Measurements from ENCODE around the gene MBLAC1.
"Not testable (repeated sequence)": the region's sequence is repeated elsewhere in the genome, so short reads cannot be mapped to it uniquely, and the experiment has no call there.

The MBLAC1 gene

DNA sequence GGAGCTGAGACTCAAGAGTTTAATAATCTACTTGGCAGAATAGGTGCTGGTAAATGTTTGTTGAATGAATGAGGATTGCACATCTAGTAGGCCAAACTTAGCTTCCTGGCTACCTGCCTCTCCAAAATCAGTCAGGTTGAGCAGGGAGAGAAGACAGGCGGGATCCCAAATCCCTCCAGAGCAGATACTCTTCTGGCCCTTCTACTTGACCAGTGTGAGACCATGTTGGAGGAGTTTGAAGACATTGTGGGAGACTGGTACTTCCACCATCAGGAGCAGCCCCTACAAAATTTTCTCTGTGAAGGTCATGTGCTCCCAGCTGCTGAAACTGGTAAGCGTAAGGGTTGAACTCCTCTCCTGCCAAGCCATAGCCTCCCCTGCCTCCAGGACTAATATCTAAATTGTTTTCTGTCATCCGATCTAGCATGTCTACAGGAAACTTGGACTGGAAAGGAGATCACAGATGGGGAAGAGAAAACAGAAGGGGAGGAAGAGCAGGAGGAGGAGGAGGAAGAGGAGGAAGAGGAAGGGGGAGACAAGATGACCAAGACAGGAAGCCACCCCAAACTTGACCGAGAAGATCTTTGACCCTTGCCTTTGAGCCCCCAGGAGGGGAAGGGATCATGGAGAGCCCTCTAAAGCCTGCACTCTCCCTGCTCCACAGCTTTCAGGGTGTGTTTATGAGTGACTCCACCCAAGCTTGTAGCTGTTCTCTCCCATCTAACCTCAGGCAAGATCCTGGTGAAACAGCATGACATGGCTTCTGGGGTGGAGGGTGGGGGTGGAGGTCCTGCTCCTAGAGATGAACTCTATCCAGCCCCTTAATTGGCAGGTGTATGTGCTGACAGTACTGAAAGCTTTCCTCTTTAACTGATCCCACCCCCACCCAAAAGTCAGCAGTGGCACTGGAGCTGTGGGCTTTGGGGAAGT lies 2.2 kb upstream of the MBLAC1 start:
- no peak for DNase-seq

GRCh38 chr7:100126239-100126930 lies 382 bp upstream of the MBLAC1 start:
- no peak for DNase-seq

DNA sequence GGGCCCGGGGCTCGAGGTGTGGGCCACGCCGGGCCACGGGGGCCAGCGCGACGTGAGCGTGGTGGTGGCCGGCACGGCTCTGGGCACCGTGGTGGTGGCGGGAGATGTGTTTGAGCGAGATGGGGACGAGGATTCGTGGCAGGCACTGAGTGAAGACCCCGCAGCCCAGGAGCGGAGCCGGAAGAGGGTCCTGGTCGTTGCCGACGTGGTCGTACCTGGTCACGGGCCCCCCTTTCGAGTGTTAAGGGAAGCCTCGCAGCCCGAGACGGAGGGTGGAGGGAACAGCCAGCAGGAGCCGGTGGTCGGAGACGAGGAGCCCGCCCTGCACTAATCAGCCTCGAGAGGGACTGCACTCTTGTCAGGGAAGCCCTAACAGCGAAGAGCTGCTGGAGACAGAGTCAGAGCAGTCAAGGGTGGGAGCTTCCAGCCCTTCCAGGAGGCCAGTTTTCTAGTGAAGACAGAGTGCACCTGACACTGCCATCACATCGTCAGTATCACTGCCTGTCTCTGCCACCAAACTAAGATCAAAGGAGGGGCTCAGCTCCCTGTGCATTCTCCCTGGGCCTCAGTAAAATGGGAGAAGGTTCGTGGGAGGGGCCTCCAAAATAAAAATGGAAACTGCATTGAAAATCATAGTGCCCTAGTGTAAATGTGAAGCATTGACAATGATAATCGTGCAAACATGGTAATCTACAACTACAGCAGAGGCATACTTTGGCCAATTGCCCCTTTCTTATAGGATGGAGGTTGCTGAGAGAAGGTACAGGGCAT lies 1.3 kb downstream of the MBLAC1 start:
- DNase-seq, result peak; percentile 4 to 12

DNA sequence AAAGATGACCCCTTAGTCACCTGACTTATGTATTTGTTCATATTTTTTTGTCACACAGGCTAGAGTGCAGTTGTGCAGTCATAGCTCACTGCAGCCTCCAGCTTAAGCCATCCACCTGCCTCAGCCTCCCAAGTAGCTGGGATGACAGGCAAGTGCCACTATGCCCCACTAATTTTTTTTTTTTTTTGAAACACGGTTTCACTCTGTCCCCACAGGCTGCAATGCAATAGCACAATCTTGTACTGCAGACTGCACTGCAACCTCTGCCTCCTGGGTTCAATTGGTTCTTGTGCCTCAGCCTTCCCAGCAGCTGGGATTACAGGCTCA lies 1.8 kb downstream of the MBLAC1 start:
- DNase-seq, result no peak

DNA sequence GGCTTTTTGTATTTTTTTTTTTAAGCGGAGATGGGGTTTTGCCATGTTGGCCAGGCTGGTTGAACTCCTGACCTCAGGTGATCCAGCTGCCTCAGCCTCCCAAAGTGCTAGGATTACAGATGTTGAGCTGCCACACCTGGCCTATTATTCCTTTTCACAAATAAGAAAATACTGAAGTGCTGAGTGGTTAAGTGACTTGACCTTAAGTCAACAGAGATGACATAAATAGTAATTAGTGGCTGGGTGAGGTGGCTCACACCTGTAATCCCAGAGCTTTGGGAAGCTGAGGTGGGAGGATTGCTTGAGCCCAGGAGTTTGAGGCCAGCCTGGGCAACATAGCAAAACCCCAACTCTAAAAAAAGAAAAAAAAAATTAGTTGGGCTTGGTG lies 3.4 kb downstream of the MBLAC1 start:
- not testable (repeated sequence) for DNase-seq

DNA sequence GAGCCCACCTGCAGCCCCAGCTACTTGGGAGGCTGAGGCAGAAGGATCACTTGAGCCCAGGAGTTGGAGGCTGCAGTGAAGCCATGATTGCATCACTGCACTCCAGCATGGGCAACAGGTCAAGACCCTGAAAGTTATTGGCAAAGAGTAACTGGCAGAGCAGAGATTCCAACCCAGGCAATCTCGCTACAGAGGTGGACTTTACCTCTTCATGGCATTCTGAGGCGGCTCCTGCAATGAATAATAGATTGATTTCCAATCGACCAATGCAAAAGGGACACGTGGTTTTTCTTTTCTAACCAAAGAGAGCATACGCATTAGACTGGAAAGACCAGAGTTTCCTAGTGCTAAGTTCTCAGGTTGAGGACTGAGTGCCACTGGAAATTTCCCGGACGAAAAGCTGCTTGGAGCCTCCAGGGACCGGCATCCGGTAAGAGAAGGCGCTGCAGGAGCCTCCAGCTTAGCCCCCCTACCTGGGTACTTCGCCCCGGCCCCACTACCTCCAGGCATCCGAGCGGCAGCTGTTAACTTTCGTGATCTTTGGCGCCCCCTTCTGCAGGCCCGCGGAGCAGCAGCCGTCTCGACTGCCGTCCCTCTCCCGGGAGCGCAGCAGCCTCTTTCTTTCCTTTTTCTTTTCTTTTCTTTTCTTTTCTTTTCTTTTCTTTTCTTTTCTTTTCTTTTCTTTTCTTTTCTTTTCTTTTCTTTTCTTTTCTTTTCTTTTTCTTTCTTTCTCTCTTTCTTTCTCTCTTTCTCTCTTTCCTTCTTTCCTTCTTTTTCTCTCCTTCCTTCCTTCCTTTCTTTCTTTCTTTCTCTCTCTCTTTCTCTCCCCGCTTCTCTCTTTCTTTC lies 4.1 kb downstream of the MBLAC1 start:
- DNase-seq, result peak; percentile 21 to 36

DNA sequence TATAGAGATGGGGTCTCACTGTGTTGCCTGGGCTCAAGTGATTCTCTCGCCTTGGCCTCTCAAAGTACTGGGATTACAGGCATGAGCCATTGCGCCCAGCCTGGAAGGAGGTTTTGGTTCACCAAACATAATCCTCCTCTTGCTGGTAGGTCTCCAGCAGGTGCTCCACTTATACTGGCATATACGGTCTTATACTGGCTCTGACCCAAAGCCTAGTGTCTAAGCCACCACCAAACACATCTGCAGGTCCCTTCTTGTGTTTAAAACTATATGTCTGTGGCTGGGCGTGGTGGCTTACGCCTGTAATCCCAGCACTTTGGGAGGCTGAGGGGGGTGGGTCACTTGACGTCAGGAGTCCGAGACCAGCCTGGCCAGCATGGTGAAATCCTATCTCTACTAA lies 5.4 kb downstream of the MBLAC1 start:
- no peak for DNase-seq

DNA sequence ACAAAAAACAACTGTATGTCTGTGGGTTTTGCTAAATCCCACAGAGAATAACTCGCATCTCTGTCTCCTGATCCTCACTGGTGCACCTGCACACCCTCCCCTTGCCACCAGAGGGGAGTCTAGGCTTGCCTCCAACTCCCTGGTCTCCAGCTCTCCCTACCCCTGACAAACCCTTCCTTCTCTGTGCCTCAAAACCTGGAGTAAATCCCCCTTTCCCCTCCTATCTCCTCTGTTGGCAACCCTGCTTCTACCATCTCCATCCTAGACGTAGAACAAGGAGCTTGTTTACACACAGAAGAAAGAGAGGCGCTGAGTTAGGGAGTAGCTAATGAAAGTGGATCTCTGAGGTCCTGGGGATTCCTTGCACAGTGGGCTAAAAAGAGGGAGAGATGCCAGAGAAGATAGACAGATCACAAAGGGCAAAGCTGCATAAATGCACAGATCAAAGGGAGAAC lies 6.0 kb downstream of the MBLAC1 start:
- peak; percentile 50 to 53 for DNase-seq

GRCh38 chr7:100137851-100138760 lies 11.3 kb downstream of the MBLAC1 start:
- DNase-seq, result no peak

GRCh38 chr7:100141555-100141949 lies 14.8 kb downstream of the MBLAC1 start:
- peak; percentile 34 to 45 for DNase-seq

- DNase-seq, result no peak
Observed at GRCh38 chr7:100142461-100142860, 15.7 kb downstream of the MBLAC1 start.

DNA sequence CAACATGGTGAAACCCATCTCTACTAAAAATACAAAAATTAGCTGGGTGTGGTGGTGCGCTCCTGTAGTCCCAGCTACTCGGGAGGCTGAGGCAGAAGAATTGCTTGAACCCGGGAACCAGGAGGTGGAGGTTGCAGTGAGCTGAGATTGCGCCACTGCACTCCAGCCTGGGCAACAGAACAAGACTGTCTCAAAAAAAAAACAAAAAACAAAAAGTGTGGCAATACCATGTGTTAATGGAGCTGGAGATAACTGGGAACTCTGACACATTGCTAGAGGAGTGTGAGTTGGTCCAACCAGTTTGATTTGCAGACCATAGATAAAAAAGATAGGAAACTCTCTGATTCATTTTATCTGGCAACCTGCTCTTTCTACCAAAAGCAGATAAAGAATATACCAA lies 19.6 kb downstream of the MBLAC1 start:
- DNase-seq, result not testable (repeated sequence)

DNA sequence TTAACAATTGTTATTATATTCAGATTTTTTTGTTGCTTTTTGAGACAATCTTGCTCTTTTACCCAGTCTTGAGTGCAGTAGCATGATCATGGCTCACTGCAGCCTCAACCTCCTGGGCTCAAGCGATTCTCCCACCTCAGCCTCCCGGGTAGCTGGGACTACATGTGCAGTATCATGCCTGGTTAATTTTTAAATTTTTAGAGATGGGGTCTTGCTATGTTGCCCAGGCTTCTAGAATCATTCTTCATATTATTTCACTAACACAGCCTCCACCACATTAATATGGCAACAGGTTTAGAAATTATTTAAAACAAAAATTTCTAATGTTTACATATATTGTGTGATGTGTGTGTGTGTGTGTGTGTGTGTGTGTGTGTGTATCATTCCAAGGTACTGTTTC lies 20.5 kb downstream of the MBLAC1 start:
- no peak for DNase-seq

GRCh38 chr7:100148225-100148558 lies 21.4 kb downstream of the MBLAC1 start:
- DNase-seq, result no peak

DNA sequence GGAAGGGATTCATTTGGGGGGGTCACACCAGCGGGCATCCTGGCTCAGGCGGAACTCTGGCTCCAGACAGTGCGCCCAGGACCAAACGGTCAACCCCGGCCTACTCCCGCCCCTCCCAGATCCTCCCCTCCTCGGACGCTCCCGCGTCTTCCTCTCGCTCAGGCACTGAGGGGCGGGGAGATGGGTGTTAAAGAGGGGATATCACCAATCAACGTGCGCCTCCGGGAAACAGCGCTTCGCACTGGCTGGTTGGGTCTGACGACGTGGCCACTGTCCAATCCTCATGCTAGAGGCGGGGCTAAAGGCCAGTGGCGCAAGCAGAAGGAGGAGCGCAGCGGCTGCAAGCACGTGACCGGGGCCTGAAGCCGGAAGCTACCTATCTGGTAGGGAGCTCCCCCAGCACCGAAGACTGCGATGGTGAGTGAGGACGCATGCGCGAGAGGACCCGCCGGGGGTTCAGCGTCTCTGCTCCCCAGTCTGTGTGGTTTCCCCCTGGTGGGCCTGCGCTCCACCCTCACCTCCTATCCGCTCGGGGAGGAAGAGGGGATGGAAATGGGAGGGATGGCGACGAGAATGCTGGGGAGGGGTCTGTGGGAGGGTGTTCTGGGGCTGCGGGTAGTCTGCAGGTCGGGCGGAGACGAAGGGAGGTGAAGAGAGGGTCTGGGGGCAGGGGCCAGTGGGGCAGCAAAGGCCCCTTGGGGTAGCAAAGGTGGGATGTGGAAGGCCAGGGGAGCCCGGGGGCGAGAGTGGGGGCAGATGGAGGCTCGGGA lies 22.0 kb downstream of the MBLAC1 start, which contains the start of gene LAMTOR4:
Gene LAMTOR4 (plus strand): TSS at position 360 of the 770 bp plus-strand sequence. CDS start 55 bp downstream, at position 415.
- peak; percentile 96 for DNase-seq

DNA sequence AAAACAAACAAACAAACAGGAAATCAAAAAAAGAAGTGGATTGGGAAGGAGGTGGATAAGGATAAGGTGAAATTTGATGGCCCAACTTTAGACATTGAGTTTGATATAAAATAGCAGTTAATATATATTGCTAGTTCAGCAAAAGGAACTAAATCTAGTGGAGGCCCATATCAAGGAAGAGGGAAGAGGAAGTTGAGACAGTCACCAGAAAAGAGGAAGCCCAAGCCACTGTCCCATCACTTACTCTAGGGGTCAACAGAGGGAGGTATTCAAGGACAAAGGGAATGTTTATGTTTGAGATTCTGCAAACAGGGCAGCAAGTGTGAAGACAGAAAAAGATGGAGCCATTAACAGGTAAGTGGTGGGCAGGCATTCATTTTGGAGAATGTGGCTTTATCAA lies 25.6 kb downstream of the MBLAC1 start:
- DNase-seq, result peak; percentile 80 to 87

GRCh38 chr7:100152937-100153666 lies 26.3 kb downstream of the MBLAC1 start:
- DNase-seq, result no peak

DNA sequence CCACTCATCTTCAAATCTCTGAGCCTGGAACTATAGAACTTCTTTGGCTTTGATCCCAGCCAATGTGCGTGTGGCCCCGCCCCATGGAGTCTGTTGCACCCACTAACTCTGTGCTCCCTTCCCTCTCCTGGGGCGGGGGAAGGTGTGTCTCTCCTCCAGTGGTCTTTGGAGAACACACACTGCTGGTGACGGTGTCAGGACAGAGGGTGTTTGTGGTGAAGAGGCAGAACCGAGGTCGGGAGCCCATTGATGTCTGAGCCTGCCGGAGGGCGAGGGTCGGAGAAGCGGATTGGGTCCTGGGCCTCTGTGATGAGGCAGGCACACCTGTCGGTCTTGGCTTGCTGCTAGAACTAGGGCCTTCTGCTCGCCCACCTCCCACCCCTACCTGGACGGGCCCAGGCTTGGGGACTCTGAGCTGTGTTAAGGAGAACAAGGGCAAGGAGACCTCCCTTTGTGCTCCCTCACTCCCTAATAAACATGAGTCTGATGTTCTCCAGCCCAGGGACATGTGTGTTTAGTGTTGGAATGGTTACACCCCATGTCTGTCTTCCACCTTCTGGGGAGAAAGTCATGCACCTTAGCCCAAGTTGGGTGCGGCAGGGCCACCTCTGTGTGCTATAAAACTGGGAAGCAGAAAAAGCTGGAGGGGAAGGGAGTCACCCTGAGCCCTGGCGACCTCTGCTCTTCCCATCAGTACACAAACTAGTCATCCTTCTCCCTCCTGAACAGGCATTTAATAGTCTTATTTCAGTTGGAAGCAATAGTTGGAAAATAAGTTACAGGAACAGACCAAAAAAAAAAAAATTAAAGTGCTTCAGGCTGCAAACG lies 27.2 kb downstream of the MBLAC1 start:
- DNase-seq, result no peak

Data from AML-193 (cell line).